Kidney (tissue), 14 donors: ENCODE data around the gene IGFBP6. TPM values are rescaled to one million over a fixed set of nuclear protein-coding genes. Genes with fewer than 3 reads are reported as not detected.

Source experiments
- DNase-seq, 5 donors: peaks; one replicate each; pipeline ENCODE4 v3.0.0-alpha.2; 2013 to 2020
- FAIRE-seq: peaks from 2 replicates; lab custom pipeline; 2012; peaks lifted over from hg19 to GRCh38; lab: Jason Lieb, UNC
- H3K27ac ChIP-seq, 2 donors: one replicate each; pipeline ENCODE4 v1.7.0; 2013; ENCODE audit warnings: low read depth in 2 of 2, low read length in 2 of 2, inconsistent platforms in 1 of 2
- H3K27me3 ChIP-seq: one replicate; pipeline ENCODE4 v1.7.1; 2013; ENCODE audit warnings: low read length, inconsistent platforms; ENCODE audit not compliant: control insufficient read depth, insufficient read depth
- H3K36me3 ChIP-seq, 3 donors: one replicate each; pipeline versions ENCODE4 v1.7.0 to v1.7.1; 2013; ENCODE audit warnings: low read length in 3 of 3, control low read depth in 1 of 3, inconsistent platforms in 1 of 3; ENCODE audit not compliant: insufficient read depth in 3 of 3, control insufficient read depth in 2 of 3
- H3K4me1 ChIP-seq, 3 donors: one replicate each; pipeline versions ENCODE4 v1.7.0 to v1.7.1; 2013; ENCODE audit warnings: low read length in 3 of 3, inconsistent platforms in 1 of 3, low read depth in 1 of 3; ENCODE audit not compliant: control insufficient read depth in 2 of 3, insufficient read depth in 2 of 3
- H3K4me3 ChIP-seq, 3 donors: one replicate each; pipeline versions ENCODE4 v1.7.0 to v1.8.1; 2013; ENCODE audit warnings: low read length in 3 of 3, control low read depth in 1 of 3, inconsistent platforms in 1 of 3
- H3K9ac ChIP-seq, 3 donors: one replicate each; pipeline versions ENCODE4 v1.7.0 to v1.7.1; 2013; ENCODE audit warnings: low read length in 3 of 3, control low read depth in 1 of 3, inconsistent platforms in 1 of 3
- H3K9me3 ChIP-seq, 3 donors: one replicate each; pipeline versions ENCODE4 v1.7.0 to v1.7.1; 2013; ENCODE audit warnings: low read length in 3 of 3, control low read depth in 1 of 3, inconsistent platforms in 1 of 3; ENCODE audit not compliant: control insufficient read depth in 2 of 3, insufficient read depth in 1 of 3
- intact Hi-C: fragments of 100-400 bp; cut with DNase I; formaldehyde crosslinking; loops from one replicate; pipeline ENCODE4 v1.11.1; 2022
- polyA plus RNA-seq: library from polyadenylated mRNA; stranded (reverse); fragments of 350-450 nt; fragmentation: Illumina TruSeq; extraction: RNeasy Lipid Tissue Mini Kit (QIAGEN cat#74804); gene quantifications from one replicate; pipeline ENCODE4 v1.2.3, GENCODE V29; 2014; ENCODE audit warnings: low read depth, low replicate concordance; ENCODE audit not compliant: insufficient read depth
- total RNA-seq: library from RNA; stranded (reverse); fragmentation: NEBNext Ultra II Directional; extraction: Animal tissue kit (Norgen Biotek cat#: 25700); gene quantifications from one replicate; pipeline ENCODE4 v1.2.1, GENCODE V29; 2021
- TF ChIP-seq, protein P1 (sequence below): IDR thresholded peaks from 3 replicates; pipeline ENCODE4 v1.5.1; 2012; ENCODE audit warnings: mild to moderate bottlenecking, moderate library complexity, borderline replicate concordance; ENCODE audit not compliant: insufficient read depth; ENCODE audit errors: extremely low read depth
- donor health status: control.
- donor health status: control.
- donor health status: control.
- donor health status: control.
- donor health status: control.
- donor health status: DM: yes; HTN: yes; CAD: no.
- donor health status: Normal renal cell carcinoma (clear cell type).

IGFBP6 gene
- total and polyA plus RNA-seq, 2 donors from 2014 or later, result 57.3 to 203 TPM

DNA sequence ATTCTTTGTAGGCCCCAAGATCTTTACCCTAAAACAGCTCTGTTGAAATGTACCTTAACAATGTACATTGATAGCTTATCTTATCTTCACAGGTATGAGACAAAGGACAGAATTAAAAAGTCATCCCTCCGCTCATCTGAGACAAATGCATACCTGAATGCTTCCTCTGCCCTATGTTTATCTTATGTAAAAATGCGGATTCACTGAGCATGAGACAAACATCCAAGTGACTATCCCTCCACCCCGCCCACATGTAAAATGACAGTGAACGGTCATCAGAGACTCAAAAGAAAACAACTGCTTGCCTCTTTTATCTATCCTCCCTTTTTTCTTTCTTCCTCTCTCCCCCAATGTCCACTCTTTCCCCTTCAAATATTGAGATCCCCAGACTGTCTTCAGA is 45.9 kb downstream of the IGFBP6 start:
- H3K27me3 ChIP-seq, result no peaks in the 10 kb centered on the region
- intact Hi-C loops, result no loop called here
- H3K9ac ChIP-seq, result no peak overlapping the region
- FAIRE-seq (no peak), DNase-seq (no peak)
- H3K9me3 ChIP-seq, result no peaks in the 10 kb centered on the region
- H3K4me1 ChIP-seq, result no peaks in the 10 kb centered on the region
- H3K27ac ChIP-seq, result no peak overlapping the region
- H3K36me3 ChIP-seq, result no peaks in the 10 kb centered on the region
- TF ChIP-seq, protein P1, sequence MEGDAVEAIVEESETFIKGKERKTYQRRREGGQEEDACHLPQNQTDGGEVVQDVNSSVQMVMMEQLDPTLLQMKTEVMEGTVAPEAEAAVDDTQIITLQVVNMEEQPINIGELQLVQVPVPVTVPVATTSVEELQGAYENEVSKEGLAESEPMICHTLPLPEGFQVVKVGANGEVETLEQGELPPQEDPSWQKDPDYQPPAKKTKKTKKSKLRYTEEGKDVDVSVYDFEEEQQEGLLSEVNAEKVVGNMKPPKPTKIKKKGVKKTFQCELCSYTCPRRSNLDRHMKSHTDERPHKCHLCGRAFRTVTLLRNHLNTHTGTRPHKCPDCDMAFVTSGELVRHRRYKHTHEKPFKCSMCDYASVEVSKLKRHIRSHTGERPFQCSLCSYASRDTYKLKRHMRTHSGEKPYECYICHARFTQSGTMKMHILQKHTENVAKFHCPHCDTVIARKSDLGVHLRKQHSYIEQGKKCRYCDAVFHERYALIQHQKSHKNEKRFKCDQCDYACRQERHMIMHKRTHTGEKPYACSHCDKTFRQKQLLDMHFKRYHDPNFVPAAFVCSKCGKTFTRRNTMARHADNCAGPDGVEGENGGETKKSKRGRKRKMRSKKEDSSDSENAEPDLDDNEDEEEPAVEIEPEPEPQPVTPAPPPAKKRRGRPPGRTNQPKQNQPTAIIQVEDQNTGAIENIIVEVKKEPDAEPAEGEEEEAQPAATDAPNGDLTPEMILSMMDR, result no peak
- H3K4me3 ChIP-seq, result no peak overlapping the region

DNA sequence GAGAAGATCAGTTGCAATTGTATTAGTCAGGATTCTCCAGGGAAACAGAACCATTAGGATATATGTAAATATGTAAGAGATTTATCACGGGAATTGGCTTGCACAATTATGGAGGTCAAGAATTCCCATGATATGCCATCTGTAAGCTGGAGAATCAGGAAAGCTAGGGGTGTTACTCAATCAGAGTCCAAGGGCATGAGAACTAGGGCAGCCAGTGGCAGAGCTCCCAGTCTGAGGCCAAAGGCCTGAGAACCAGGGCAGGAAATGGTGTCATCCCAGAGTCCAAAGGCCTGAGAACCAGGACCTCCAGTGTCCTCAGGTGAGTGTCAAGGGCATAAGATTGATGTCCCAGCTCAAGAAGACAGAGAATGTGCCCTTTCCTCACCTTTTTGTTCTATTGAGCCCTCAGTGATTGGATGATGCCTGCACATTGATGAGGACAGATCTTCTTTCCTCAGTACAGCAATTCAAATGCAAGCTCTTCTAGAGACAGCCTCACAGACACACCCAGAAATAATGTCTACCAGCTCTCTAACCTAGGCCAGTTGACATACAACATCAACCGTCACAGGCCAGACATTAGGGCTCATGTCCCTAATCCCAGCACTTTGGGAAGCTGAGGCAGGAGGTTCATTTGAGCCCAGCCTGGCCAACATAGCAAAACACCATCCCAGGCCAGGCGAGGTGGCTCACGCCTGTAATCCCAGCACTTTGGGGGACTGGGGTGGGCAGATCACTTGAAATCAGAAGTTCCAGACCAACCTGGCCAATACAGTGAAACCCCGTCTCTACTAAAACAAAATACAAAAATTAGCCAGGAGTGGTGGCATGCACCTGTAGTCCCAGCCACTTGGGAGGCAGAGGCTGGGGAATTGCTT is 48.2 kb downstream of the IGFBP6 start:
- Histone ChIP-seq H3K4me3 (no peak overlapping the region), H3K9me3 (no peaks in the 10 kb centered on the region), H3K27me3 (no peaks in the 10 kb centered on the region), H3K9ac (no peak overlapping the region), H3K36me3 (no peaks in the 10 kb centered on the region), H3K4me1 (no peaks in the 10 kb centered on the region), H3K27ac (no peak overlapping the region)
- TF ChIP-seq, protein P1, result no peak
- FAIRE-seq (no peak), DNase-seq (no peak)
- intact Hi-C loops, result no loop called here

DNA sequence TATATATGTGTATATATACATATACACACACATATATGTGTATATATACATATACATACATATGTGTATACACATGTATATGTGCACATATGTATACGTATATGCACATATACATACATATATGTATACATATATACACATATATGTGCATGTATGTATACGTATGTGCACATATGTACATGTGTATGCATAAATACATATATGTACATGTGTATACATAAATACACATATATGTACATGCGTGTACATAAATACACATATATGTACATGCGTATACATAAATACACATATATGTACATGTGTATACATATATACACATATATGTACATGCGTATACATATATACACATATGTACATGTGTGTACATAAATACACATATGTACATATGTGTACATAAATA is 49.7 kb downstream of the IGFBP6 start:
- Histone ChIP-seq H3K9me3 (no peaks in the 10 kb centered on the region), H3K9ac (no peak overlapping the region), H3K4me3 (no peak overlapping the region), H3K27ac (no peak overlapping the region), H3K27me3 (no peaks in the 10 kb centered on the region), H3K36me3 (no peaks in the 10 kb centered on the region), H3K4me1 (no peaks in the 10 kb centered on the region)
- FAIRE-seq (no peak), DNase-seq (no peak)
- TF ChIP-seq, protein P1, result no peak
- intact Hi-C loops, result no loop called here
